Endothelial cell (in vitro differentiated cells): Measurements from ENCODE around the gene FTCDNL1. TPM values are rescaled to one million over a fixed set of nuclear protein-coding genes. Genes with fewer than 3 reads are reported as not detected.

Experiments
- DNase-seq: peaks from one replicate; pipeline ENCODE4 v3.0.0; 2021; ENCODE audit warnings: low spot score
- H3K27ac Mint-ChIP-seq: one replicate; pipeline ENCODE4 v1.8.0; 2021; ENCODE audit warnings: mixed read lengths, inconsistent platforms; ENCODE audit not compliant: unreplicated experiment
- H3K27me3 Mint-ChIP-seq: one replicate; pipeline ENCODE4 v1.8.0; 2021; ENCODE audit warnings: mild to moderate bottlenecking, moderate library complexity, mixed read lengths, inconsistent platforms; ENCODE audit not compliant: unreplicated experiment
- H3K36me3 Mint-ChIP-seq: one replicate; pipeline ENCODE4 v1.8.0; 2021; ENCODE audit warnings: mild to moderate bottlenecking, low read depth, mixed read lengths, inconsistent platforms; ENCODE audit not compliant: unreplicated experiment
- H3K4me1 Mint-ChIP-seq: one replicate; pipeline ENCODE4 v1.8.0; 2021; ENCODE audit warnings: mild to moderate bottlenecking, mixed read lengths, inconsistent platforms; ENCODE audit not compliant: unreplicated experiment
- H3K4me3 Mint-ChIP-seq: one replicate; pipeline ENCODE4 v1.8.0; 2021; ENCODE audit warnings: mild to moderate bottlenecking, mixed read lengths, inconsistent platforms; ENCODE audit not compliant: unreplicated experiment
- H3K9me3 Mint-ChIP-seq: one replicate; pipeline ENCODE4 v1.8.0; 2021; ENCODE audit warnings: mixed read lengths, inconsistent platforms; ENCODE audit not compliant: unreplicated experiment
- total RNA-seq: library from RNA; stranded (reverse); fragmentation: NEBNext Ultra II Directional; extraction: Animal tissue kit (Norgen Biotek cat#: 25700); gene quantifications from one replicate; pipeline ENCODE4 v1.2.1, GENCODE V29; 2021; ENCODE audit not compliant: unreplicated experiment
- TF ChIP-seq, protein P1 (sequence below): fragments of 200-600 bp; sonication (generic); IDR thresholded peaks from one replicate; pipeline ENCODE4 v1.5.0; 2021; ENCODE audit warnings: antibody characterized with exemption; ENCODE audit not compliant: unreplicated experiment

FTCDNL1 gene
- total RNA-seq, 1 donor from 2014 or later, result 1.0 TPM

DNA sequence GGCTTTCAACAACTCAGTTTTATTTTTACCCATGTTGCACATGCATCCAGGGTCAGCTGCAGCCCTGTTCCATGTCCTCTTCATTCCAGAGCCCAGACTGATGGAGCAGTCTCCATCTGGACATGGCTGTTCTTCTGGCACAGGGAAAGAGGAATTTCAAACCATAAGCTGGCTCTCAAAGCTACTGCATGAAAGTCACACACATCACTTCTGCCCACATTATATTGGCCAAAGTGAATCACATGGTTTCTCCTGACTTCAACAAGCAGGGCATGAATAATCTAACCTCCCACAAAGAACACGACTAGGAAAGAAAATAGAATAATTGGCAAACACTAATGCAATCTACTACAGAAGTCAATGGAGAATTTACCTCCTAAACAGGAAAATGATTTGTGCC lies 94.2 kb downstream of the FTCDNL1 start:
- Mint-ChIP-seq H3K36me3 (no peaks in the 10 kb centered on the region), H3K4me3 (no peak overlapping the region), H3K27ac (no peak overlapping the region), H3K9me3 (no peaks in the 10 kb centered on the region), H3K27me3 (no peaks in the 10 kb centered on the region), H3K4me1 (peaks cover 6% of the 10 kb centered on the region)
- DNase-seq, result no peak
- TF ChIP-seq, protein P1, sequence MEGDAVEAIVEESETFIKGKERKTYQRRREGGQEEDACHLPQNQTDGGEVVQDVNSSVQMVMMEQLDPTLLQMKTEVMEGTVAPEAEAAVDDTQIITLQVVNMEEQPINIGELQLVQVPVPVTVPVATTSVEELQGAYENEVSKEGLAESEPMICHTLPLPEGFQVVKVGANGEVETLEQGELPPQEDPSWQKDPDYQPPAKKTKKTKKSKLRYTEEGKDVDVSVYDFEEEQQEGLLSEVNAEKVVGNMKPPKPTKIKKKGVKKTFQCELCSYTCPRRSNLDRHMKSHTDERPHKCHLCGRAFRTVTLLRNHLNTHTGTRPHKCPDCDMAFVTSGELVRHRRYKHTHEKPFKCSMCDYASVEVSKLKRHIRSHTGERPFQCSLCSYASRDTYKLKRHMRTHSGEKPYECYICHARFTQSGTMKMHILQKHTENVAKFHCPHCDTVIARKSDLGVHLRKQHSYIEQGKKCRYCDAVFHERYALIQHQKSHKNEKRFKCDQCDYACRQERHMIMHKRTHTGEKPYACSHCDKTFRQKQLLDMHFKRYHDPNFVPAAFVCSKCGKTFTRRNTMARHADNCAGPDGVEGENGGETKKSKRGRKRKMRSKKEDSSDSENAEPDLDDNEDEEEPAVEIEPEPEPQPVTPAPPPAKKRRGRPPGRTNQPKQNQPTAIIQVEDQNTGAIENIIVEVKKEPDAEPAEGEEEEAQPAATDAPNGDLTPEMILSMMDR, result no peak

GRCh38 chr2:199756211-199756610 lies 94.8 kb downstream of the FTCDNL1 start:
- Mint-ChIP-seq H3K27ac (no peak overlapping the region), H3K36me3 (no peaks in the 10 kb centered on the region), H3K9me3 (no peaks in the 10 kb centered on the region), H3K4me1 (peaks cover 6% of the 10 kb centered on the region), H3K4me3 (no peak overlapping the region), H3K27me3 (no peaks in the 10 kb centered on the region)
- TF ChIP-seq, protein P1, result no peak
- no peak for DNase-seq

DNA sequence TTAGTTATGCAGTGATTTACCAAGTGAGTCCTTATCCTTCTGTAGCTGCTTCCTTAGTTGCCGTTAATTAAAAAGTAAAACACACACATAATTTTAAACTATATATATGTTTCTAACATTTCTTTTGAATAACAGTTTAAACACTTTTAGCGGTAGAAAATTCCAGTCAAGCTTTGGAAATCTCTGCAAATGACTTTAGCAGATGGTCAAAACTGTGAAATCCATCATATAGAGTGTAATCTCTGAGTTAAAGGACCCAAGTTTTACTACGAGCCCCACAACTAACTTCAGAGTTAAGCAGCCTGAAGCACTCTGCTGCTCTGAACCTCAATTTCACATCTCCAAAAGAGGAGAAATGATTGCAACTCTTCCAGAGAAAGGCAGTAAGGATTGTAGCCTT lies 96.2 kb downstream of the FTCDNL1 start:
- Mint-ChIP-seq H3K9me3 (no peaks in the 10 kb centered on the region), H3K27me3 (no peaks in the 10 kb centered on the region), H3K36me3 (no peaks in the 10 kb centered on the region), H3K4me1 (peaks cover 6% of the 10 kb centered on the region), H3K4me3 (no peak overlapping the region), H3K27ac (no peak overlapping the region)
- DNase-seq, result no peak
- TF ChIP-seq, protein P1, result no peak

- Mint-ChIP-seq H3K9me3 (no peaks in the 10 kb centered on the region), H3K27ac (no peak overlapping the region), H3K4me3 (no peak overlapping the region), H3K36me3 (no peaks in the 10 kb centered on the region), H3K27me3 (no peaks in the 10 kb centered on the region), H3K4me1 (no peaks in the 10 kb centered on the region)
- TF ChIP-seq, protein P1, result no peak
- DNase-seq, result no peak
Observed at GRCh38 chr2:199751492-199752120, 99.4 kb downstream of the FTCDNL1 start.

- TF ChIP-seq, protein P1, result no peak
- H3K4me3 Mint-ChIP-seq, result no peak overlapping the region
- no peaks in the 10 kb centered on the region for H3K4me1 Mint-ChIP-seq
- H3K27ac Mint-ChIP-seq, result no peak overlapping the region
- H3K36me3 Mint-ChIP-seq, result no peaks in the 10 kb centered on the region
- H3K27me3 Mint-ChIP-seq, result no peaks in the 10 kb centered on the region
- H3K9me3 Mint-ChIP-seq, result no peaks in the 10 kb centered on the region
- no peak for DNase-seq
Observed at GRCh38 chr2:199749571-199749970, 101.4 kb downstream of the FTCDNL1 start.
